IMR-90 (cell line): ENCODE results near the gene ASB13. TPM values are rescaled to one million over a fixed set of nuclear protein-coding genes. Genes with fewer than 3 reads are reported as not detected.

Source experiments
- ATAC-seq: fragments of 200-7000 bp; cut with Tn5 transposase; 2 replicates; pipeline ENCODE4 v1.9.1; 2020; ENCODE audit warnings: low read depth, mild to moderate bottlenecking, moderate library complexity
- BruUV-seq: library from RNA; stranded (reverse); fragments of 400-500 nt; replicated peaks from 2 replicates; lab custom pipeline; 2021; lab: Mats Ljungman, UMichigan
- CTCF ChIA-PET: fragments of 300-600 bp; formaldehyde crosslinking; extraction: SDS; loops from one replicate; lab custom pipeline; 2021; ENCODE audit warnings: antibody characterized with exemption; lab: Yijun Ruan, JAX
- POLR2A ChIA-PET: fragments of 300-600 bp; sonication (Branson Sonifier 250); formaldehyde crosslinking; loops from one replicate; lab custom pipeline; 2022; ENCODE audit warnings: antibody characterized with exemption; ENCODE audit not compliant: unreplicated experiment; lab: Charles Lee
- DNase-seq: peaks from one replicate; pipeline ENCODE4 v3.0.0; 2013
- H2AFZ ChIP-seq: replicated peaks from 2 replicates; pipeline ENCODE3; 2013; ENCODE audit warnings: low read length, mild to moderate bottlenecking; ENCODE audit not compliant: poor library complexity
- H2AK5ac ChIP-seq: 2 replicates; pipeline ENCODE4 v1.6.1; 2013; ENCODE audit warnings: low read depth, low read length, inconsistent platforms
- H2AK9ac ChIP-seq: replicated peaks from 2 replicates; pipeline ENCODE3; 2013; ENCODE audit warnings: mild to moderate bottlenecking, low read depth, low read length, moderate library complexity; ENCODE audit not compliant: poor library complexity
- H2BK120ac ChIP-seq: 2 replicates; pipeline ENCODE4 v1.6.1; 2013; ENCODE audit warnings: low read depth, low read length, inconsistent platforms
- H2BK15ac ChIP-seq: 3 replicates; pipeline ENCODE4 v1.6.1; 2013; ENCODE audit warnings: low read depth, low read length, inconsistent platforms
- H2BK20ac ChIP-seq: 2 replicates; pipeline ENCODE4 v1.6.1; 2013; ENCODE audit warnings: low read depth, mild to moderate bottlenecking, inconsistent platforms, low read length, moderate library complexity
- H2BK5ac ChIP-seq: 2 replicates; pipeline ENCODE4 v1.6.1; 2013; ENCODE audit warnings: mild to moderate bottlenecking, low read depth, low read length, inconsistent platforms; ENCODE audit not compliant: poor library complexity, severe bottlenecking
- H3K14ac ChIP-seq: replicated peaks from 2 replicates; pipeline ENCODE4 v1.6.1; 2013; ENCODE audit warnings: low read depth, low read length, inconsistent platforms
- H3K18ac ChIP-seq: 2 replicates; pipeline ENCODE4 v1.6.1; 2013; ENCODE audit warnings: low read depth, low read length, control low read depth
- H3K23ac ChIP-seq: 2 replicates; pipeline ENCODE4 v1.6.1; 2013; ENCODE audit warnings: low read depth, low read length, inconsistent platforms
- H3K27ac ChIP-seq: 2 replicates; pipeline ENCODE4 v1.5.1; 2013; ENCODE audit warnings: mild to moderate bottlenecking, control low read depth, low read length; ENCODE audit not compliant: insufficient read depth
- H3K27me3 ChIP-seq: 2 replicates; pipeline ENCODE4 v1.6.1; 2013; ENCODE audit warnings: low read length; ENCODE audit not compliant: control insufficient read depth, insufficient read depth
- H3K36me3 ChIP-seq: 2 replicates; pipeline ENCODE4 v1.6.1; 2013; ENCODE audit warnings: low read length, mixed read lengths; ENCODE audit not compliant: control insufficient read depth, insufficient read depth
- H3K4ac ChIP-seq: 2 replicates; pipeline ENCODE4 v1.6.1; 2013; ENCODE audit warnings: low read depth, low read length, inconsistent platforms
- H3K4me1 ChIP-seq: 2 replicates; pipeline ENCODE4 v1.6.1; 2013; ENCODE audit warnings: low read length, mixed read lengths; ENCODE audit not compliant: control insufficient read depth, insufficient read depth
- H3K4me2 ChIP-seq: 2 replicates; pipeline ENCODE4 v1.6.1; 2013; ENCODE audit warnings: low read depth, mild to moderate bottlenecking, control low read depth, low read length, moderate library complexity
- H3K4me3 ChIP-seq: 2 replicates; pipeline ENCODE4 v1.5.1; 2013; ENCODE audit warnings: low read depth, mild to moderate bottlenecking, control low read depth, low read length, moderate library complexity; ENCODE audit not compliant: insufficient read depth
- H3K56ac ChIP-seq: 2 replicates; pipeline ENCODE4 v1.6.1; 2013; ENCODE audit warnings: low read length, inconsistent platforms; ENCODE audit not compliant: insufficient read depth; ENCODE audit errors: extremely low read depth
- H3K79me1 ChIP-seq, 2 experiments: 2 replicates each; pipeline ENCODE4 v1.6.1; 2013; ENCODE audit warnings: low read length in 2 of 2, inconsistent platforms in 1 of 2, low read depth in 1 of 2
- H3K9ac ChIP-seq: 2 replicates; pipeline ENCODE4 v1.6.1; 2013; ENCODE audit warnings: low read depth, low read length, control low read depth
- H3K9me1 ChIP-seq: 2 replicates; pipeline ENCODE4 v1.6.1; 2013; ENCODE audit warnings: low read length, inconsistent platforms; ENCODE audit not compliant: insufficient read depth
- H3K9me3 ChIP-seq: 2 replicates; pipeline ENCODE4 v1.6.1; 2013; ENCODE audit warnings: low read length; ENCODE audit not compliant: control insufficient read depth, insufficient read depth
- H4K20me1 ChIP-seq: 2 replicates; pipeline ENCODE4 v1.6.1; 2013; ENCODE audit warnings: low read length, inconsistent platforms; ENCODE audit not compliant: insufficient read depth
- H4K5ac ChIP-seq: 2 replicates; pipeline ENCODE4 v1.6.1; 2013; ENCODE audit warnings: mild to moderate bottlenecking, low read depth, low read length, control low read depth
- H4K8ac ChIP-seq, 2 experiments: 2 replicates each; pipeline ENCODE4 v1.6.1; 2013; ENCODE audit warnings: low read depth in 2 of 2, low read length in 2 of 2, control low read depth in 1 of 2, inconsistent platforms in 1 of 2
- H4K91ac ChIP-seq: 2 replicates; pipeline ENCODE4 v1.6.1; 2013; ENCODE audit warnings: low read depth, low read length, inconsistent platforms; ENCODE audit not compliant: insufficient read depth
- BHLHE40 ChIP-seq: fragments of 150-350 bp; IDR thresholded peaks from 2 replicates; pipeline ENCODE4 v1.6.1; 2016; ENCODE audit warnings: mild to moderate bottlenecking, low read depth, low read length
- CEBPB ChIP-seq: IDR thresholded peaks from 2 replicates; pipeline ENCODE4 v1.6.1; 2012; ENCODE audit warnings: low read depth, low read length, improper control_type of control experiment
- CHD1 ChIP-seq: IDR thresholded peaks from 2 replicates; pipeline ENCODE4 v1.6.1; 2012; ENCODE audit warnings: low read depth, low read length, improper control_type of control experiment
- CTCF ChIP-seq: conservative IDR thresholded peaks from 2 replicates; pipeline ENCODE4 v1.5.1; 2012; ENCODE audit warnings: mild to moderate bottlenecking, low read depth, low read length, improper control_type of control experiment
- MAFK ChIP-seq: IDR thresholded peaks from 2 replicates; pipeline ENCODE4 v1.6.1; 2012; ENCODE audit warnings: low read depth, low read length, improper control_type of control experiment
- MAZ ChIP-seq: IDR thresholded peaks from 2 replicates; pipeline ENCODE4 v1.6.1; 2012; ENCODE audit warnings: low read depth, mild to moderate bottlenecking, low read length, improper control_type of control experiment, moderate library complexity, borderline replicate concordance
- POLR2A ChIP-seq: IDR thresholded peaks from 2 replicates; pipeline ENCODE4 v1.6.1; 2012; ENCODE audit warnings: mild to moderate bottlenecking, low read depth, low read length
- RAD21 ChIP-seq: IDR thresholded peaks from 2 replicates; pipeline ENCODE4 v1.6.1; 2012; ENCODE audit warnings: low read length, improper control_type of control experiment
- RFX5 ChIP-seq: IDR thresholded peaks from 2 replicates; pipeline ENCODE4 v1.8.0; 2012; ENCODE audit warnings: low read depth, mild to moderate bottlenecking, low read length, moderate library complexity
- WGBS, 2 experiments: methylation state at CpG; one replicate each; pipeline versions ENCODE4 v1.1.5 to v1.1.7; 2013; ENCODE audit warnings: missing lambda C conversion rate in 2 of 2; ENCODE audit not compliant: insufficient read length in 1 of 2; ENCODE audit errors: extremely low coverage in 2 of 2; 5-methylcytosine and 5-hydroxymethylcytosine counted together
- dilution Hi-C: fragments of 300-500 bp; cut with HindIII; formaldehyde crosslinking; loops from one replicate; pipeline ENCODE4 v1.14.3; 2018; ENCODE audit warnings: low sequenced_read_pairs; ENCODE audit not compliant: unreplicated experiment
- in situ Hi-C: fragments of 300-500 bp; cut with MboI; formaldehyde crosslinking; loops from 3 replicates; pipeline ENCODE4 v1.14.3; 2019; ENCODE audit warnings: low sequenced_read_pairs, inconsistent platforms, mixed read lengths
- intact Hi-C: fragments of 100-400 bp; cut with micrococcal nuclease; formaldehyde crosslinking; loops from 2 replicates; pipeline ENCODE4 v1.10.0; 2022
- polyA plus RNA-seq, 3 experiments: library from polyadenylated mRNA; depleted of rRNA; stranded (reverse); fragments of >200 nt; gene quantifications; 2 replicates each; pipeline ENCODE4 v1.2.3, GENCODE V29; 2012; ENCODE audit warnings: low replicate concordance in 1 of 3
- total RNA-seq: library from RNA; depleted of rRNA; stranded (reverse); fragments of >200 nt; gene quantifications from 2 replicates; pipeline ENCODE4 v1.2.3, GENCODE V29; 2012
- TF ChIP-seq, protein P1 (sequence below): fragments of 150-350 bp; IDR thresholded peaks from 2 replicates; pipeline ENCODE4 v1.6.1; 2016; ENCODE audit warnings: low read depth, mild to moderate bottlenecking, low read length, moderate library complexity, borderline replicate concordance

Gene ASB13
- total and polyA plus RNA-seq, 2 of the 4 experiments (the other 2 are of a cell fraction) = 4.6 to 6.3 TPM

DNA sequence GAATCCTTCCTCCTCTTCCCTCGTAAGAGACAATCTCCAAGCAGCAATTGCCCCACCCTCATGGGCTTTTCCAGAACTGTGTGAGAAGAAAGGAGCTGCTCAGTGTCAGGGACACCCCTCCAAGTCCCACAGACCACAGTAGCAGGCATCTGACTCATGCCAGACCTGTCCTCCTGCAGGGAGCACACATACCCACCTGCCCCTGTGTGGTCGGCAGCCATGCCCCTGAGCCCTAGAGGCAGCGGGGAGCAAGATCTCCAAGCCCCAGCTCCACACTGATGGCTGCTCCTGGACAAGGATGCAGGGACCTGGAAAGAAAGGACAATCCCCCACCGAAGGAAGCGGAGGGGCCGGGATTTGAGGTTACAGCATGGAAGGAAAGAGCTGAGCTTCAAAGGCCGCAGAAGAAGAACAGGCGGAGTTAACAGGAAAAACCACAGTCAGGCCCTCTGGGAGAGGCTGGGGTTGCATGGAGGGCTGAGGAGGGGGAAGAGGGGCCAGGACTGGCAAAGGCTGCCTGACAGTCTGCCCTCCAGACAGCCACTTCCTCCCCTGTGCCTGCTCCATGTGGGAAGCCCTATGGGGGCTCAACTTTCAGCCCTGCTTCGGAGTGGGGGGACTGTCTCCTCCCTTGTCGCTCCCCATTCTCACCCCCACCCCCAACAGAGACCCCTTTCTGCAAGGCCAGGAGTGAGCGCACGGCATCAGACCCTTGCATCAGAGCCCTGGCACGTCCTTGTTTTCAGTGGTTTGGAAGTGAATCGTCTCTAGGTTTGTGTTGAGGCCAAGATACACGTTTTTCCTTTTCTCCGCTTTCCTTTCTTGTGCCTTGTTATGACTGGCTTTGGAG, 46.8 kb downstream of the ASB13 start (continued):
- TF ChIP-seq BHLHE40 = no peak

DNA sequence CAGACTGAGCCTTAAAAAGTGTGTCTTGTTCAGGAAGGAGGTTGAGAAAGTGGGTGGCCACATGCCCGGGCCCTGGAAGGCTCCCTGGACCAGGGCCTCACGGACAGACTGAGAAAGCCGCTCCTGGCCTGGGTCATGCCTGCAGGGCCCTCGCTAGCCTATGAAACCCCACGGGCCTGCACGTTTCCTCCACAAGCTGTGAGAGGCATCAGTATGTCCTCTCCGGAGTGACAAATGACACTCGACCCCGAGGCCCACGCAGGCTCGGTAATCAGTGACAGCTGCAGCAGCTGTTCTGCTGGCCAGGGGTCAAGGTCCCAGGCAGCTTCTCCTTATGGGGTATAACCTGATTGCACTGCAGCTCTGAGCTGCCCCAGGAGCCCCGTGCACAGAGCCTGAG, 47.6 kb downstream of the ASB13 start:
- no peaks in the 10 kb centered on the region for H3K36me3 ChIP-seq
- no peak overlapping the region for H2AFZ ChIP-seq
- H3K23ac ChIP-seq = no peak overlapping the region
- no peak overlapping the region for H4K5ac ChIP-seq
- peaks cover 8% of the 10 kb centered on the region for H3K4me1 ChIP-seq
- in situ Hi-C loops = loop anchor here (25.0 kb wide), 1 partner anchor 782 kb away; the partner anchor contains the start of gene AKR1E2
- H3K18ac ChIP-seq = no peak overlapping the region
- WGBS, 2 experiments = 53% methylated on average over 10 of the region's 12 CpGs; no CpG with 5 or more reads in 1 of the 2 experiments
- dilution Hi-C loops = no loop called here
- H3K4me2 ChIP-seq = no peak overlapping the region
- H3K9me1 ChIP-seq = peaks cover 5% of the 10 kb centered on the region; the same call in 1 of the 2 replicates
- no peak overlapping the region for H3K14ac ChIP-seq
- H2BK120ac ChIP-seq = no peak overlapping the region
- intact Hi-C loops = no loop called here
- CTCF ChIA-PET = no interaction called here
- no peak overlapping the region for H3K9ac ChIP-seq
- no peak overlapping the region for H2AK9ac ChIP-seq
- H2AK5ac ChIP-seq = no peak overlapping the region
- POLR2A ChIA-PET = no interaction called here
- H2BK5ac ChIP-seq = no peak overlapping the region
- no TSS peak for BruUV-seq
- H3K4me3 ChIP-seq = no peak overlapping the region
- no peak overlapping the region for H3K56ac ChIP-seq
- H4K91ac ChIP-seq = no peak overlapping the region
- no peaks in the 10 kb centered on the region for H3K27me3 ChIP-seq
- no peaks in the 10 kb centered on the region for H3K79me1 ChIP-seq
- no peak overlapping the region for H3K27ac ChIP-seq
- no peaks in the 10 kb centered on the region for H3K9me3 ChIP-seq
- H2BK20ac ChIP-seq = no peak overlapping the region
- no peak overlapping the region for H3K4ac ChIP-seq
- H4K8ac ChIP-seq = no peak overlapping the region
- no peak overlapping the region for H2BK15ac ChIP-seq
- H4K20me1 ChIP-seq = no peaks in the 10 kb centered on the region
- ATAC-seq = no peak
- DNase-seq = no peak
- TF ChIP-seq CEBPB (no peak), BHLHE40 (no peak), MAZ (no peak), CHD1 (no peak), RFX5 (no peak), CTCF (no peak), RAD21 (no peak), MAFK (no peak), POLR2A (no peak)
- TF ChIP-seq, protein P1, sequence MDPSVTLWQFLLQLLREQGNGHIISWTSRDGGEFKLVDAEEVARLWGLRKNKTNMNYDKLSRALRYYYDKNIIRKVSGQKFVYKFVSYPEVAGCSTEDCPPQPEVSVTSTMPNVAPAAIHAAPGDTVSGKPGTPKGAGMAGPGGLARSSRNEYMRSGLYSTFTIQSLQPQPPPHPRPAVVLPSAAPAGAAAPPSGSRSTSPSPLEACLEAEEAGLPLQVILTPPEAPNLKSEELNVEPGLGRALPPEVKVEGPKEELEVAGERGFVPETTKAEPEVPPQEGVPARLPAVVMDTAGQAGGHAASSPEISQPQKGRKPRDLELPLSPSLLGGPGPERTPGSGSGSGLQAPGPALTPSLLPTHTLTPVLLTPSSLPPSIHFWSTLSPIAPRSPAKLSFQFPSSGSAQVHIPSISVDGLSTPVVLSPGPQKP = no peak
